Measurements from ENCODE around the gene AKAP1.

- TF ChIP-seq CTCF (IDR thresholded peaks at IDR 0.05) (no peak), POLR2A (IDR thresholded peaks at IDR 0.05) (no peak), POLR2AphosphoS5 (IDR thresholded peaks at IDR 0.05) (peak; percentile 84)
Measured at GRCh38 chr17:57051886-57052361, 33.1 kb upstream of the AKAP1 start.

All from prostate gland (tissue), 2 donors.